OCI-LY1 (cell line): Measurements from ENCODE around the gene ADAM12.
"Not testable (repeated sequence)": the region's sequence is repeated elsewhere in the genome, so short reads cannot be mapped to it uniquely, and the experiment has no call there.

Source experiments
- H2AFZ ChIP-seq: fragments of 200-600 bp; sonication (generic), shearing (Covaris generic); 2 replicates; pipeline ENCODE4 v1.6.0; 2014; ENCODE audit warnings: antibody characterized with exemption, mild to moderate bottlenecking, low read length
- H3F3A ChIP-seq: fragments of 200-600 bp; sonication (generic), shearing (Covaris generic); 2 replicates; pipeline ENCODE4 v1.6.0; 2014; ENCODE audit warnings: mild to moderate bottlenecking, antibody characterized with exemption, low read length, moderate library complexity; ENCODE audit not compliant: insufficient read depth
- H3K27ac ChIP-seq: fragments of 200-600 bp; sonication (generic); 2 replicates; pipeline ENCODE4 v1.5.1; 2014; ENCODE audit warnings: low read length, mixed run types, mild to moderate bottlenecking, low read depth; ENCODE audit not compliant: poor library complexity, severe bottlenecking
- H3K27me3 ChIP-seq: fragments of 200-600 bp; sonication (generic); 2 replicates; pipeline ENCODE4 v1.6.0; 2014; ENCODE audit warnings: antibody characterized with exemption, mild to moderate bottlenecking, low read length, moderate library complexity; ENCODE audit not compliant: insufficient read depth
- H3K36me3 ChIP-seq: fragments of 200-600 bp; sonication (generic); 2 replicates; pipeline ENCODE4 v1.6.1; 2014; ENCODE audit warnings: mild to moderate bottlenecking, antibody characterized with exemption, low read length, moderate library complexity, mixed read lengths; ENCODE audit not compliant: insufficient read depth
- H3K4me1 ChIP-seq: fragments of 200-600 bp; sonication (generic); 2 replicates; pipeline ENCODE4 v1.5.1; 2014; ENCODE audit warnings: mild to moderate bottlenecking, low read length, moderate library complexity; ENCODE audit not compliant: insufficient read depth, severe bottlenecking
- H3K4me2 ChIP-seq: fragments of 200-600 bp; sonication (generic), shearing (Covaris generic); 2 replicates; pipeline ENCODE4 v1.6.1; 2014; ENCODE audit warnings: low read length
- H3K4me3 ChIP-seq: fragments of 200-600 bp; sonication (generic); 2 replicates; pipeline ENCODE4 v1.5.1; 2014; ENCODE audit warnings: low read length, low read depth, mild to moderate bottlenecking, mixed read lengths; ENCODE audit not compliant: poor library complexity, severe bottlenecking
- H3K79me2 ChIP-seq: fragments of 200-600 bp; shearing (Covaris generic); 2 replicates; pipeline ENCODE4 v1.6.1; 2016; ENCODE audit warnings: mixed run types, low read length, mixed read lengths; ENCODE audit not compliant: insufficient read depth
- H3K9ac ChIP-seq: fragments of 200-600 bp; sonication (generic), shearing (Covaris generic); 2 replicates; pipeline ENCODE4 v1.6.1; 2014; ENCODE audit warnings: mild to moderate bottlenecking, low read length, mixed read lengths
- H3K9me2 ChIP-seq: fragments of 200-600 bp; sonication (generic), shearing (Covaris generic); 2 replicates; pipeline ENCODE4 v1.6.1; 2014; ENCODE audit warnings: low read depth, mild to moderate bottlenecking, low read length, mixed read lengths
- H3K9me3 ChIP-seq: fragments of 200-600 bp; shearing (Covaris generic); 2 replicates; pipeline ENCODE4 v1.6.1; 2014; ENCODE audit warnings: low read length, mixed read lengths
- H4K20me1 ChIP-seq: fragments of 200-600 bp; sonication (generic), shearing (Covaris generic); 2 replicates; pipeline ENCODE4 v1.6.0; 2016; ENCODE audit warnings: mild to moderate bottlenecking, low read length; ENCODE audit not compliant: insufficient read depth
- EZH2 ChIP-seq: fragments of 200-600 bp; sonication (generic), shearing (Covaris generic); IDR thresholded peaks from 2 replicates; pipeline ENCODE4 v1.8.0; 2017; ENCODE audit warnings: borderline replicate concordance, mixed run types, mild to moderate bottlenecking, antibody characterized with exemption, low read length, moderate library complexity, mixed read lengths
- TF ChIP-seq, protein P1 (sequence below): fragments of 200-600 bp; sonication (generic), shearing (Covaris generic); IDR thresholded peaks from 2 replicates; pipeline ENCODE4 v1.5.1; 2017; ENCODE audit warnings: mild to moderate bottlenecking, antibody characterized with exemption, low read length, moderate library complexity, mixed read lengths

ADAM12 gene

DNA sequence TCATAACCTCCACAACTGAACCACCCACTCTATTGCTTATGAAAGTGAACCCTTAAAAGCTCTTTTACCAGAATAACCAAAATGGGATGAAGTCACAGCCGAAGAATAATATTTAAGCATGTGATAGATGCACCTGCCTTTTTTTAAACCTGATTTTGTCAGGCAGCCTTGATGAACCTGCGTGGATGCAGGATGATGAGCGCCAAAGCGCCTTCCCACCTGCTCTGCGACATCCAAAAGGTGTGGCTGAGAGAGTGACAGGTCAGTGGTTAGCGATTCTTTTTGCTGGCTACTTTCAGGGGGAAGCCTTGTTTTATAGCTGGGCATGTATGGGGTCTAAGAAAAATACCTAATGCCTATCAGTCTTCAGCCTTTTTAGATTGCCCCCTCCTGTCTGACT lies 334.1 kb downstream of the ADAM12 start:
- Histone ChIP-seq H2AFZ (no peak overlapping the region), H3K9me2 (no peaks in the 10 kb centered on the region), H3K36me3 (no peaks in the 10 kb centered on the region), H3K27me3 (peaks cover 4% of the 10 kb centered on the region), H3K79me2 (no peaks in the 10 kb centered on the region), H4K20me1 (no peaks in the 10 kb centered on the region), H3K4me1 (no peaks in the 10 kb centered on the region), H3K27ac (no peak overlapping the region), H3K4me3 (no peak overlapping the region), H3K9ac (no peak overlapping the region), H3F3A (no peaks in the 10 kb centered on the region), H3K4me2 (no peak overlapping the region), H3K9me3 (no peaks in the 10 kb centered on the region)
- TF ChIP-seq EZH2: no peak
- TF ChIP-seq, protein P1, sequence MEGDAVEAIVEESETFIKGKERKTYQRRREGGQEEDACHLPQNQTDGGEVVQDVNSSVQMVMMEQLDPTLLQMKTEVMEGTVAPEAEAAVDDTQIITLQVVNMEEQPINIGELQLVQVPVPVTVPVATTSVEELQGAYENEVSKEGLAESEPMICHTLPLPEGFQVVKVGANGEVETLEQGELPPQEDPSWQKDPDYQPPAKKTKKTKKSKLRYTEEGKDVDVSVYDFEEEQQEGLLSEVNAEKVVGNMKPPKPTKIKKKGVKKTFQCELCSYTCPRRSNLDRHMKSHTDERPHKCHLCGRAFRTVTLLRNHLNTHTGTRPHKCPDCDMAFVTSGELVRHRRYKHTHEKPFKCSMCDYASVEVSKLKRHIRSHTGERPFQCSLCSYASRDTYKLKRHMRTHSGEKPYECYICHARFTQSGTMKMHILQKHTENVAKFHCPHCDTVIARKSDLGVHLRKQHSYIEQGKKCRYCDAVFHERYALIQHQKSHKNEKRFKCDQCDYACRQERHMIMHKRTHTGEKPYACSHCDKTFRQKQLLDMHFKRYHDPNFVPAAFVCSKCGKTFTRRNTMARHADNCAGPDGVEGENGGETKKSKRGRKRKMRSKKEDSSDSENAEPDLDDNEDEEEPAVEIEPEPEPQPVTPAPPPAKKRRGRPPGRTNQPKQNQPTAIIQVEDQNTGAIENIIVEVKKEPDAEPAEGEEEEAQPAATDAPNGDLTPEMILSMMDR: no peak

DNA sequence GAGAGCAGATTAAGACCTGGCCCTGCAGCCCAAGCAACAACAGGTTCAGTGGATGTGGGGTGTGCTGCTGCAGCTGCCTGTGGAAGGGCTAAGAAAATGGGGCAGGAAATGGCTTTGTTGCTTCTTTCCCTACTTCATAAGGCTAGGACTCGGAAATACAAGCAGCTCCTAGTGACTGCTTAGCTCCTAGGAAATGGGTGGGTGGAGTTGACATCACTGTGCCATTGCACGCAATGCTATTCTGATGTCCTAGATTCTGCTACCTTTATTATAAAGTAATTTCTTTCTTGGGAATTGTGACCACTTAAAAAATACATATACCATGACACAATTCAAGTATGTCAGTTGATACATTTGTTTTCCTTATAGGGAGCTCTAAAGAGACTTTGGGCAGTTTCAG lies 336.1 kb downstream of the ADAM12 start:
- Histone ChIP-seq H3K4me3 (no peak overlapping the region), H3K36me3 (no peaks in the 10 kb centered on the region), H4K20me1 (no peaks in the 10 kb centered on the region), H3K27me3 (peaks cover 4% of the 10 kb centered on the region), H3K4me2 (no peak overlapping the region), H3K9ac (no peak overlapping the region), H3K9me3 (no peaks in the 10 kb centered on the region), H2AFZ (no peak overlapping the region), H3K79me2 (no peaks in the 10 kb centered on the region), H3K4me1 (no peaks in the 10 kb centered on the region), H3F3A (no peaks in the 10 kb centered on the region), H3K27ac (no peak overlapping the region), H3K9me2 (no peaks in the 10 kb centered on the region)
- no peak for TF ChIP-seq EZH2
- TF ChIP-seq, protein P1: no peak

- no peaks in the 10 kb centered on the region for H3F3A ChIP-seq
- H3K36me3 ChIP-seq: no peaks in the 10 kb centered on the region
- no peak overlapping the region for H3K4me2 ChIP-seq
- no peak overlapping the region for H3K4me3 ChIP-seq
- H3K4me1 ChIP-seq: no peaks in the 10 kb centered on the region
- H3K27me3 ChIP-seq: peaks cover 4% of the 10 kb centered on the region
- TF ChIP-seq, protein P1: no peak
- no peak for TF ChIP-seq EZH2
- H3K9ac ChIP-seq: no peak overlapping the region
- H3K27ac ChIP-seq: no peak overlapping the region
- H2AFZ ChIP-seq: no peak overlapping the region
- no peaks in the 10 kb centered on the region for H4K20me1 ChIP-seq
- H3K9me3 ChIP-seq: no peaks in the 10 kb centered on the region
- H3K9me2 ChIP-seq: no peaks in the 10 kb centered on the region
- no peaks in the 10 kb centered on the region for H3K79me2 ChIP-seq
These were observed 338.2 kb downstream of the ADAM12 start for GRCh38 chr10:126049759-126050700.

GRCh38 chr10:126047749-126048148 lies 340.5 kb downstream of the ADAM12 start:
- not testable (repeated sequence) for H3K4me1 ChIP-seq, H2AFZ ChIP-seq, H3F3A ChIP-seq, H3K79me2 ChIP-seq, H3K27ac ChIP-seq, H3K36me3 ChIP-seq, H3K4me2 ChIP-seq, H3K27me3 ChIP-seq, H3K9me3 ChIP-seq, H3K9me2 ChIP-seq, H3K9ac ChIP-seq, H3K4me3 ChIP-seq, H4K20me1 ChIP-seq
